GM19239 (cell line): ENCODE results near the gene SERPINB1.

Experiments
- DNase-seq: peaks from one replicate; pipeline ENCODE4 v3.0.0; 2011; ENCODE audit warnings: low spot score; ENCODE audit not compliant: insufficient read length
- FAIRE-seq: peaks from 2 replicates; lab custom pipeline; 2011; peaks lifted over from hg19 to GRCh38; lab: Jason Lieb, UNC

Gene SERPINB1

DNA sequence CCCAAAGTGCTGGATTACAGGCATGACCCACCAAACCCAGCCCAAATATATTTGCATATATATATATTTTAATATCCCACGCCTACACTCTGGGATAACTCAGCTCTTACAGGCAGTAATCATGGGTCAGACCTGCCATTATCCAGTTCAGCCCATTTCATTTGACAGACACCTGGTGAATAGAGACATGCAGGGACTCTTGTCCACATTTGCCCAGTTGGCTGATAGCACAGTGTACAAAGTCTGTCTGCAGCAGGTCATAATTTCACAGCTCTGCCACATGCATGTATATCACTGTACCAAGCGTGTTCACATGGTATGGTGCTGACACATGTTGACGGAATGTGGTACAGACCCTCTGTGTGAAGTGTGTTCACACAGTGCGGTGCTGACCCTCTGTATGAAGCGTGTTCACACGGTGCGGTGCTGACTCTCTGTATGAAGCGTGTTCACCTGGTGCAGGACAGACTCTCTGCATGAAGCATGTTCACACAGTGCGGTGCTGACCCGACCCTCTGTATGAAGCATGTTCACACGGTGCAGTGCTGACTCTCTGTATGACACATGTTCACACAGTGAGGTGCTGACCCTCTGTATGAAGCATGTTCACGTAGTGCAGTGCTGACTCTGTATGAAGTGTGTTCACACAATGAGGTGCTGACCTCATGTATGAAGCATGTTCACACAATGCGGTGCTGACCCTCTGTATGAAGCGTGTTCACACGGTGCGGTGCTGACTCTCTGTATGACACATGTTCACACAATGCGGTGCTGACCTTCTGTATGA, 10.3 kb upstream of the SERPINB1 start:
- DNase-seq: no peak
- FAIRE-seq: no peak

- no peak for FAIRE-seq
- DNase-seq: no peak
These were observed 9.0 kb upstream of the SERPINB1 start for GRCh38 chr6:2850538-2851113.

GRCh38 chr6:2848851-2849250, 7.2 kb upstream of the SERPINB1 start:
- DNase-seq (no peak), FAIRE-seq (no peak)

- FAIRE-seq: no peak
- no peak for DNase-seq
These were observed 4.2 kb upstream of the SERPINB1 start for GRCh38 chr6:2845880-2846208.

- no peak for DNase-seq
- no peak for FAIRE-seq
These were observed 2.3 kb upstream of the SERPINB1 start for GRCh38 chr6:2844008-2844407.

DNA sequence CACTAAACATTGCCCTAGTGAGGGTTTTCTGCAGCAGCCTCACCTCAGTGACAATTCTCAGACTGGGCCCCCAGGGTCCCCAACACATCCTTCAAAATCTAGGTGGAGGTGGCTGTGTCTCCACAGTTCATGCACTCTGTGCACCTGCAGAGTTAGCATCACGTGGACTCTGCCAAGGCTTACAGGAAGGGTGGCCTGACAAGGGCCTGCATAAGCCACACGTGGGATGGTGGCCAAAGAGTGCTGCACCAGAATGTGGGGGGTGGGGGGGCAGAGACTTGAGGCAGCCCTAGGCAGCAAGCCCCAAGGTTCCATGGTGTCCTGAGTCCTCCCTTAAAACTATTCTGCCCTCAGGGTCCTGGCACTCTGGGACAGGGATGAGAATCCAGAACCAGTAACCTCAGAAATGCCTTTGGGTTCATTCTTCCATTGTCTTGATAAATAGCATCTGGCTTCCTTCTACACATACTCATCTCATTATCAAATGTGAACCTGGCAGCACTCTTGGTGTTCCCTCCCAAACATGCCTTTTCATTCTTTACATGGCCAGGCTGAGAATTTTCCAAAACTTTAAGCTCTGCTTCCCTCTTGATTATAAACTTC, 1.6 kb upstream of the SERPINB1 start:
- FAIRE-seq: no peak
- no peak for DNase-seq

- FAIRE-seq: no peak
These were observed 483 bp upstream of the SERPINB1 start for GRCh38 chr6:2842139-2842552.

DNA sequence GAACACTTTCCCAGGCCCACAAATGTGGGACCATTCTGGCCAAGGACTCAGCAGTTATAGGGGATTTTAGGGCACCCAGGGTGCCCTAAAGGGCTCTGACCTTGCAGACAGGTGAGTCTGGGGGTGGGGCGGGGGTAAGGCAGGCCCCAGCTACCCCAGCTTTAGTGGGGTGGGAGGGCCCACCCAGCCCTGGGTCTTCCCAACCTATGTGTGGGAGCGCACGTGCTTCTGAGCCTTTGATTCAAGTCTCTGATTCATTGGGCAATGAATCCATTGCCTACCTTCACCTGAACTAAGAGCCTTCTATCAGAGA, 958 bp downstream of the SERPINB1 start:
- FAIRE-seq (no peak), DNase-seq (no peak)

More at GRCh38 chr6:2842139-2842552, 483 bp upstream of the SERPINB1 start:
- DNase-seq: no peak

- FAIRE-seq (no peak), DNase-seq (no peak)
These were observed 1.5 kb downstream of the SERPINB1 start for GRCh38 chr6:2839982-2840748.

DNA sequence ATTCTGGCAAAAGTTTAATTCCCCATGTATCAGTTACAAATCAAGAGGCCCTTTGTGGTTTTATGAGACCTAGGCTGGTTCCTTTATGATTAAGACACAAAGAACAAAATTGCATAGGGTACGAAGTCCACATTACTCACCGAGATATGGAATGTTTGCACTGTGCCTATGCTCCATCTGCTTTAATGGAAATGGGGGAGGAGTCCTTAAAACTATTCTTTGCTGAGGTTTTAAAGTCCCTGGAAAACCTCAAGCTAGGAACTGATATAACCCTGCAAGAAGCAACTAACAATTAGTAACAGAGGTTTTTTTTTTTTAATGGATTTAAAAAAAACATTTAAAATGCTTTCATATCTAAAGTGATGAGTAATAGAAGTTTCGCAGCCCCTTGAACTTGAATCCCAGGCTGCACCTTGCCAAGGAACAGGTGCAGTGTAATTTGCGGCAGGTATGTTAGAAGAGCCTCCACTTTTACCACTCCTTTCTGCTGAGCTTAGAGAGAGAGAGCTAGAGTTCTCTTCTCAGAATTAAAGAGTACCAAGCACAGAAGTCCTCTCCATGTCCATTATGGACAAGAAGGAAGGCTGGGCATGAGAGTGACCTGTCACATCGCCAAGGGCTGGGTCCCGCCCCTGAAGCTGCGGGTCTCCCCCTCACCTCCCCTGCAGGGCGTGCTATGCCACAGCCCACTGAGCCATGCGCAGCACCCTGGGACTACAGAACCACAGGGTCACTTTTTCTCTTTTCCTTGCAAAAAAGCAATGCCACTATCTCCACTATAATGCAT, 2.3 kb downstream of the SERPINB1 start:
- FAIRE-seq (no peak), DNase-seq (no peak)

- FAIRE-seq (no peak), DNase-seq (no peak)
These were observed 3.4 kb downstream of the SERPINB1 start for GRCh38 chr6:2838251-2838650.

DNA sequence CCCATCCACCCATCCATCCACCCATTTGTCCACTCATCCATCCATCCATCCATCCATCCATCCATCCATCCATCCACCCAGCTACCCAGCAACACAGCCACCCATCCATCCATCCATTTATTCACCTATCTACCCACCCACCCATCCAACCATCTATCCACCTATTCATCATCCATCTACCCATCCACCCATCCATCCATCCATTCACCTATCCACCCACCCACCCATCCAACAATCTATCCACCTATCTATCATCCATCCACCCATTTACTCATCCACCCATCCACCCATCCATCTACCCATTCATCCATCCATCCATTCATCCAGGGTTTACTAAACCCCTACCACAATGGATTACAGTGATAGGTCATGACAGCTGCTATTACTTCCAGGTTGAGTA, 7.4 kb downstream of the SERPINB1 start:
- no peak for FAIRE-seq
- DNase-seq: no peak

DNA sequence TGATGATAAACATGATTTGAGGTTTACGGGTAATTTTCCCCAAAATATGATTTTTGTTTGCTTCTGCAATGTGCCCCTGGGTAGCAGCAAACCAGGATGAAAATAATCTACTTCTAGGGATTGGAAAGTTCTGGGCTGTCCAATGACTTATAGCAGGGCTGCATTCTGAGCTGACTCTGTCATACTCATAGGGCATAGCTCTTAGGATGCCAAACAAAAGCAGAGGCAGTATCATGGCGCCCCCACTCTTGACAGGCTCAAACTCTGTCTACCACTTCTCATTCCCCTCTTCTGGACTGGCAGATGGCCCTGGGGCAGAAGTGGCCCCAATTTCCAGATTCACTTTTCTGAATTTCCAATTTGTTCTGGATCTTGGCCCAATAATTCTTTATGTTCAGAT, 10.3 kb downstream of the SERPINB1 start:
- DNase-seq: no peak
- FAIRE-seq: no peak

- no peak for DNase-seq
- no peak for FAIRE-seq
These were observed 11.5 kb downstream of the SERPINB1 start for GRCh38 chr6:2830183-2830582.

DNA sequence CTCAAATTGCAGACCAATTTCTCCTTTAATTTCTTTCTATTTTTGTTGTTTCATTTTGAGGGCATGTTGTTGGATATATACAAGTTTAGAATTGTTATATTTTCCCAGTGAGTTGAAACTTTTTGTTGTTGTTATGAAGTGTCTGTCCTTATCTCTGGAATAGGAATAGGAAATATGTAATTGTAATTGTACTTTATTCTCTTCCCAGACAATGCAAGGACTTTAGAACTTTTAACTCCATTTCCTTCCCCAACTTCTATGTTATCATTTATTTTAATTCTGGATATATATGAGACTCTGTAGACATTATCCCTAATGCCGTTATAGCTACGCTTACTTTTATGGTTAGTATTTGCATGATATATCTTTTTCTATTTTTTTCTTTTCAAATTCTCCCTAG, 12.4 kb downstream of the SERPINB1 start:
- FAIRE-seq (no peak), DNase-seq (no peak)

DNA sequence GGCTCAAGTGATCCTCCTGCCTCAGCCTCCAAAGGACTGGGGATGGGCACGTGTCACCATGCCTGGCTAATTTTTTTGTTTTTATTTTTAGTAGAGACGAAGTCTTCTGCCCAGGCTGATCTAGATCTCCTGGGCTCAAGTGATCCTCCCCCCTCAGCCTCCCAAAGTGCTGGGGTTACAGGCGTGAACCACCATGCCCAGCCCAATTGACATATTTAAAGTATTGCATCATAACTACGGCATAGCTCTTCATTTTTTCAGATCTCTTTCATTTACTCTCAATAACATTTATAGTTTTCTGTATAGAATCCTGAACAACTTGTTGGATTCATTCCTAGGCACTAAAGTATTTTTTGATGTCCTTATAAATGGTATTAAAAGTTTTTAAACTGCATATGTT, 13.0 kb downstream of the SERPINB1 start:
- no peak for DNase-seq
- no peak for FAIRE-seq

DNA sequence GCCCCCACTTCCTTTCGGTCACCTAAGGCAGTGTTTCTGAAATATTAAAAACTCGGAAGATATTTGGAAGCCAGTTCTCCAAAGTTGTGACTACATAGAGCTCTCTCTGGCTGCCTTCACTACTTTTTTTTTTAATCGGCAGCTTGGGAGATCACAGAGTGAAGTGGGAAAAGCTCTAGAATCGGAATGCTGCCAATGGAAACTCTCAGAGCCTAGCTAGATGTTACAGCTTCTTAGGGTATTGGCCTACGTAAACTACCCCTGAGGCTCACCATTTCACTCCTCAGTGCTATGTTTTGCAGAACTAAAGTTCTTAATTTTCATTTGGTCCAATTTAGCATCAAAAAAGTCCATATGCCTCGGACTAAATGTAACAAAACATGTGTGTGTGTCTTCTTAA, 14.5 kb downstream of the SERPINB1 start:
- FAIRE-seq (no peak), DNase-seq (no peak)

DNA sequence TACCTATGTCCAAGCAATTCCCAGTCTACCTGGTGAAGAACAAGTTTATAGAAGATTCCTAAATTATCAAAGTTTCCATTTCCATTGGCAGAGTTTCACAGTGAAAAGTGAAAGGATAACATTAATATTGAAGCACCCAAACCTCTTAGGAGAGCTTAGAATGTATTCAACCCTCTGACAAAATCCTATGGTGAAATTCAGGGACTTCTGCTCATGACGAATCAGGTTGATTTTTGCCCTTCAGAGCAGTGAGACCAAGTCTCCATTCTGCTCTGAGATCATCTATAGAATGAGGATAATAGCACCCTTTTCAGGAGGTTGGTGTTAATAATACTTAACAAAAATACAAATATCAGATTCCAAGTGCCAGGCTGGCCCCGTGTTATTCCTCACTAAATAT, 15.5 kb downstream of the SERPINB1 start:
- FAIRE-seq: no peak
- DNase-seq: no peak

DNA sequence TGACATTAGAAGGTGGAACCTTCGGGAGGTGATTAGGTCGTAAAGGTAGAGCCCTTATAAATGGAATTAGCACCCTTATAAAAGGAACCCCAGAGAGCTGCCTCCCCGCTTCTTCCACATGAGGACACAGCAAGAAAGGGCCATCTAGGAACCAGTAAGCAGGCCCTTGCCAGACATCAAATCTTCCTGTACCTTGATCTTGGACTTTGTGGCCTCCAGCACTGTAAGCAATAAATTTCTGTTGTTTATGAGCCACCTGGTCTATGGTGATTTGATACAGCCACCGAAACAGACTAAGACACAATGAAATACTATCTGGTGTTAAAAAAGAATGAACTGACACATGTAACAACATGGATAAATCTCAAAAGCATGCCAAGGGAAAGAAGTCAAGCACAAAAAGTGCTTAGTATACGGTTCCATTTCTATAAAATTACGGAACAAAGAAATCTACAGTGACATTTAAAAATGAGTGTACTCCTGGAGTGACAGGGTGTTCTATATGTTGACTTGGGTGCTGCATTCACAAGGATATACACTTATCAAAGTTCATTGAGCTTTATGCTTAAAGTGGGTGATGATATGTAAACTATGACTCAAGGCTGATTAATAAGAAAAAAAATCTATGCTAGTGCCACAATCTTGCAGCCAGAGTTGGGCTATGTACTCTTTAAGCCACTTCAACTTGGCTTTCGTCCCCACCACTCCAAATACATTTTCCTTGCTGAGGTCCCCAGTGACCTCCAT, 18.4 kb downstream of the SERPINB1 start:
- DNase-seq (no peak), FAIRE-seq (no peak)

GRCh38 chr6:2821554-2821953, 20.1 kb downstream of the SERPINB1 start:
- no peak for FAIRE-seq
- DNase-seq: no peak
